Skeletal muscle cell (primary cell): ENCODE data around the gene MLLT3.
A peak's percentile ranks its signal among the peaks of the same experiment; 100 is the strongest.

Experiments used
- DNase-seq: peaks from one replicate; pipeline ENCODE4 v3.0.0-alpha.2; 2010; ENCODE audit warnings: low read depth
- H3K4me3 ChIP-seq: 2 replicates; pipeline ENCODE4 v1.5.1; 2011; ENCODE audit warnings: low read depth, mild to moderate bottlenecking, control low read depth, low read length, moderate library complexity

MLLT3 gene

GRCh38 chr9:20492772-20493171 lies 129.5 kb downstream of the MLLT3 start:
- no peak for DNase-seq
- H3K4me3 ChIP-seq, result no peak overlapping the region

GRCh38 chr9:20491612-20492011 lies 130.7 kb downstream of the MLLT3 start:
- DNase-seq, result no peak
- H3K4me3 ChIP-seq, result no peak overlapping the region

- no peak for DNase-seq
Measured at GRCh38 chr9:20490246-20490834, 132.0 kb downstream of the MLLT3 start.

GRCh38 chr9:20488691-20489090 lies 133.6 kb downstream of the MLLT3 start:
- no peak for DNase-seq

More at GRCh38 chr9:20490246-20490834, 132.0 kb downstream of the MLLT3 start:
- H3K4me3 ChIP-seq, result no peak overlapping the region

GRCh38 chr9:20486552-20486951 lies 135.7 kb downstream of the MLLT3 start:
- DNase-seq, result no peak
- H3K4me3 ChIP-seq, result no peak overlapping the region

More at GRCh38 chr9:20488691-20489090, 133.6 kb downstream of the MLLT3 start:
- H3K4me3 ChIP-seq, result no peak overlapping the region

- no peak overlapping the region for H3K4me3 ChIP-seq
- DNase-seq, result no peak
Measured at GRCh38 chr9:20481437-20481836, 140.9 kb downstream of the MLLT3 start.

- no peak for DNase-seq
- no peak overlapping the region for H3K4me3 ChIP-seq
Measured at GRCh38 chr9:20480249-20480648, 142.1 kb downstream of the MLLT3 start.

- H3K4me3 ChIP-seq, result no peak overlapping the region
- DNase-seq, result peak; percentile 13
Measured at GRCh38 chr9:20479419-20480155, 142.7 kb downstream of the MLLT3 start.

GRCh38 chr9:20478786-20479185 lies 143.5 kb downstream of the MLLT3 start:
- DNase-seq, result no peak
- no peak overlapping the region for H3K4me3 ChIP-seq

- no peak overlapping the region for H3K4me3 ChIP-seq
- peak; percentile 26 for DNase-seq
Measured at GRCh38 chr9:20477940-20478620, 144.2 kb downstream of the MLLT3 start.

GRCh38 chr9:20476912-20477521 lies 145.3 kb downstream of the MLLT3 start:
- no peak for DNase-seq
- H3K4me3 ChIP-seq, result no peak overlapping the region

- H3K4me3 ChIP-seq, result no peak overlapping the region
- no peak for DNase-seq
Measured at GRCh38 chr9:20474496-20474895, 147.8 kb downstream of the MLLT3 start.

GRCh38 chr9:20473515-20474013 lies 148.7 kb downstream of the MLLT3 start:
- H3K4me3 ChIP-seq, result no peak overlapping the region
- no peak for DNase-seq

- no peak for DNase-seq
- no peak overlapping the region for H3K4me3 ChIP-seq
Measured at GRCh38 chr9:20472342-20473045, 149.8 kb downstream of the MLLT3 start.

- no peak overlapping the region for H3K4me3 ChIP-seq
- DNase-seq, result no peak
Measured at GRCh38 chr9:20466328-20467008, 155.8 kb downstream of the MLLT3 start.

- no peak for DNase-seq
Measured at GRCh38 chr9:20464242-20464641, 158.1 kb downstream of the MLLT3 start.

GRCh38 chr9:20463823-20464222 lies 158.5 kb downstream of the MLLT3 start:
- no peak overlapping the region for H3K4me3 ChIP-seq
- no peak for DNase-seq

More at GRCh38 chr9:20464242-20464641, 158.1 kb downstream of the MLLT3 start:
- H3K4me3 ChIP-seq, result no peak overlapping the region

- DNase-seq, result no peak
- H3K4me3 ChIP-seq, result no peak overlapping the region
Measured at GRCh38 chr9:20462410-20462809, 159.9 kb downstream of the MLLT3 start.

GRCh38 chr9:20447291-20447690 lies 175.0 kb downstream of the MLLT3 start:
- DNase-seq, result no peak
- no peak overlapping the region for H3K4me3 ChIP-seq
